Hypothalamus (tissue), 51 donors: Measurements from ENCODE around the gene SSH3.

Experiments used
- DNase-seq, 51 donors: peaks; one replicate each; lab custom pipeline; 2025; lab: John Stamatoyannopoulos, UW

The SSH3 gene

DNA sequence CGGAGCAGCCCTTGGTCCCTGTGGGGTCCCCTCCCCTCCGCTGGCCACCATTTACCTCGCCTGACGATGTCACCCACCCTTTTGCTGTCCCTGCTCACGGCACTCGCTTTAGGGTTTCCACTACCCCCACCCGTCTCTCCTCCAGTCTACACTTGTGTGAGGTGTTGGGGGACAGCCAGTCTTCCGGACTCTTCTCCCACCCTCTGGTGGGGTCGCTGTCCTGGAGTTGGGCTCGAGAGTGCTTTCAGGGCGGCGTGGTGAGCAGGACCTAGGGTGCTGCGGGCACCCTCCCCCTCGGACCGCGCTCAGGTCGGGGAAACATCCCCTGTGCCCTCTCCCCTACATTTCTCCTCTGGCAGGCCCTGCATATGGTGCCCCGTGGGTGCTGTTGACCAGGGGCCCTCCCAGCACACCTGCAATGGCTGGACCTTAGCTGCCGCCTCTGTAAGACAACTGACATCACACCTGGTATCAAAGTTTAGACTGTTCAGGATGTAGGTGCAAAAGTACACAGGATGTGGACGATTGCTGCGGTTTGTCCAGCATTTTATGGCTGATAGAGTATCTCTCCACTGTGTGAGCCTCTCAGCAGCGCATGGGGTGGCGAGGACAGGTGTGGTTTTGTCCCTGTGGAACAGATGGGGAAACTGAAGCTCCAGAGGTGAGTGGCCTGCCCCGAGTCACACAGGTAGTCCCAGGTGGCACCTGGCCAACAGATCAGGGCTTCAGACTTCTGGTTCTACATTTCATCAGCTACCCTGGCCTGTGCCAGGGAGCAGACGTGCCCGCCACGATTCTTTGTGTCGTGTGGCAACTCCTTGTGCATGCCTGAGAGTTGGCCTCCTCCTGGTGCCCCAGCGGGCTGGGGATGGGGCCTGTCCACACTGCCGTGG lies 35.9 kb upstream of the SSH3 start:
- DNase-seq: peak in 1 of 51 donors; percentile 40

DNA sequence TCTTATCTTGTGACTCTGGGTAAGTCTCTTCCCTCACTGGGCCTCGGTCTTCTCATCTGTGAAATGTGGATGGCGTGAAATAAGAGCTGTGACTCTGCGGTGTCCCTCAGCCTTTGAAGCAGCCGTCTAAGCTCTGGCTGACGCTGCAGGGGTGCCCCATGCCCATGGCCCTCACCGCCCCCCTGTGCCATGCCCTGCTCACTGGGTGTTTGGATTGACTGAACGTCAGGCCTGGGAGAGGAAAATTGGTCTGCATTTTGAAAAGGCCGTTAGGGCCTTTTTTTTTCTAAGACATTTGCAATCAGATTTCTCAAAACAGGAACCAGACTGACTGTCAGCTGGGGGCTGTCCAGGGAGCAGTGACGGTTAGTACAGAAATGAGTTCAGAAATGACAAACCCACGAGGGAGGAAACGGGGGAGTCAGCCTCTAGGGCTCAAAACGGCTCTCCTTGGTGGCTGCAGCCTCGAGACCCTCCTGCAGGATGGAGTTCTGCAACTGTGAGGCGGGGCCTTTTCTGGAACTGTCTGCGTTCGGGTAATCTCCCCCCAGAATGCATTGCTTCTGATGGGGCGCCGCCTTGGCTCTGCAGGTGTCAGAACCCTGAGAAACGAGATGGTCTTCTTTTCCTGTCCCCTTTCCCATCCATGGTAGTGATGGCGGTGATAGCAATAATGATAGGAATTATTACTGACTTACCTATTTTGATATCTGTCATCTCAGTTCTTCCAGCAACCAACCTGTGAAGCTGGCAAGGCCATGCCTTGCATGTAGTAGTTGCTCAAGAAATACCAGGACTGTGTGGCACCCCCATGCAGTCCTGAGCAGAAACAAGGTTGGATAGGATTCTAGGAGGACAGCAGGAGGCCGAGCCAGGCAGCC lies 35.0 kb upstream of the SSH3 start:
- no peak for DNase-seq

DNA sequence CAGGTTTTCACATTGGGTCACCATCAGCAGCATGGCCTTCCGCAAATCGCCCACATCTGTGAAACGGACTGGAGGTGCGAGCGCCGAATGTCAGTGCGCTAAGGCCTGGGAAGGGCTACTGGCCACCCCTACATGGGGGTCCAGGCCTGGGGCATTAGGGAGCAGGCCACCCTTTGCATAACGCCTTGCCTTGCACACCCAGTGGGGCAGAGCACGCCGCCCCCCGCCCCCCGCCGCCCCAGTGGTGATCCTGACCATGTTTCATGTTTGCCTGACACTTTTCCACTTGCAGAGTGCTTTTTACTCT lies 34.4 kb upstream of the SSH3 start:
- DNase-seq: no peak

DNA sequence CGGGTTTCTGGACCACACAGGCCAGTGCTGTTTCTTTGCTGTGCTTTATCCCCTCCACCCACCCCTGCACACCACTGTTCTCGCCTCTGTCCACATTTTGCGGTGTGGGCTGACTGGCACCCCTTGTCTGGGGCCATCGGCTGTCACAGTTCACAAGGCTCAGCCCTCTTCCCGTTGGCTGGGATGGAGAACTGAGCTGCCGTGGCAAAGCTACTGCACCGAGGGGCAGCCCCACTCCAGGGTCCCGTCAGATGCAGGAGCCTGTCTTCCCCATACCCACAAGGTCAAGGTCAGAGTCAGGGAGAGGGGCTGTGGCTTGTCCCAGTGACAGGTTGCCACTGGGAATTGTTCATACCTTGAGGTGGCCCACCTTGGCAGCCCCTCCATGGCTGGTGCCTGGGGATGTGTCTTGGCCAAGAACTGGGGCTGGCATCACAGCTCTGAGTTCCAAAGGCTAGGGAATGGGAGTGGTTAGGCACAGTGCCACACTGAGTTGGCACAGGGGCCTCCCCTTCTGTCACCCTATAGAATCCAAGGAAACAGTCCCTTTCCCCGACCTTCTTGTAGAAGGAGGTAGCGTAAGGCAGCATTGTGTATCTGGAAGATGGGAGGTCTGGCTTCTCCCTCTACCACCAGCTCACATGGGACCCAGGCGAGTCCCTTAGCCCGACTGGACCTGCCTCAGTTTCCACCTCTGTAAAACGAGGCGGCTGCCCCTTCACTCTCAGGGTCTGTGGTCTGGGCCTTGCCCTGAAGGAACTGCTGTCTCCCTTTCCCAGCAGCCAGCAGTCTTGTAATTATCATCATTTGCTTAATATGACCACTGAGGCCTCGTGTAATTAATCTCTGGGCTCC lies 33.7 kb upstream of the SSH3 start:
- DNase-seq: no peak

DNA sequence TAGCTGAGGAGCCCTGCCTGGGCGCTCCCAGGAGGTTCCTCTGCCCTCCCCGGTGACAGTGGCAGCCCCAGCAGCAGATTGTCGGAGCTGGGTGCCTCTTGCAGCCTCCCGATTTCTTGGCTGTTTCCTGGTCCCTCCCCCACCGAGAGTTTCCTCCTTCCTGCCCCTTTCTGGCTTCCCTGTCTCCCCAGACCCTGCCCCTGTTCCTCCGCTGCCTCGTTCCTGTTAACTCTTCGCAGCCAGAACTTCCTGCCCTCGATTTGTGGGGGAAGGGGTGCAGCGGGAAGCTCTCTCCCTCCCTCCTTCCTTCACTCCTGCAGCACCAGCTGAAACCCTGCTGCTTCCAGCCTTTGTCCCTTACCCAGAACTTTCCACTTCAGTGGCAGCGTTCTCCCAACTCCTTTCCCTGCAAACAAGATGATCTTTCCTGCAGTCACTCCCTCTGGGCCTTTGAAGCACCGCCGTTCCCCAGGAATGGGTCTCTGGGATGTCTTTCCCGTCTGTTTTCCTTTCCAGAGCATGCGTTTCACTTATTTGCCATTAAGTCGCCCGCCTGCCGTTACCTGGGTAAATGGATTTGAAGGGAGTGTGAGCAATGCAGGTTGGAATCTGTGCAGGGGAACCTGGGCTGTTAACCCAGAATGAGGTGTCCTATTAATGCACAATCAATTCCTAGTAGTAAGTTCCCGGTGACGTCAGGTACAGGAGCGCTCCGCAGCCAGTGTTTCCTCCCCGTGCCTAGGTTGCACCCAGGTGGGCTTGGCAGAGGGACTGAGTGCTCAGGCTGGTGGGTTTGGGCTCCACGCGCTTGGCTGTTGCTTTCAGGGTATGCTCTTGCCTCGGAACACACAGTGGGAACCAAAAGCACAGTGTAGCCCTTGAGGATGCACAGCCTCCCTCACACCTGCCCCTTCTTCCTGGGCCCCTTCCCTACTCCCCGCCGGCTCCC lies 32.8 kb upstream of the SSH3 start:
- peak in 9 of 51 donors; percentile 21 to 49 (median 34) for DNase-seq

DNA sequence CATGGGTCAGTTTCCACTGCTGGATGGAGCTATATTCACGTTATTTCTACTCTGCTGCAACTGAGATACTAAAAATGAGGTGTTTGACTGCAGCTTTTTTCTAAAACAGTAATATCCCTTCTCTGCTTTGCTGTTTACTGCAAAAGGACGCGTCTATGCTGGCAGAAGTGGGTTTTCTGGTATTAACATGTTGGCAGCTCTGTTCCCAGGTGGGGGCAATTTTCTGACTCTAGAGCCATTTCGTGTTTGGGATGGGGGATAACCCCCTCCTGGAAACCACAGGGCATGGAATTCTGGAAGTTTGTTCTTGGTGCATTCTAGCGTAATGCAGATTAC lies 32.2 kb upstream of the SSH3 start:
- DNase-seq: no peak

DNA sequence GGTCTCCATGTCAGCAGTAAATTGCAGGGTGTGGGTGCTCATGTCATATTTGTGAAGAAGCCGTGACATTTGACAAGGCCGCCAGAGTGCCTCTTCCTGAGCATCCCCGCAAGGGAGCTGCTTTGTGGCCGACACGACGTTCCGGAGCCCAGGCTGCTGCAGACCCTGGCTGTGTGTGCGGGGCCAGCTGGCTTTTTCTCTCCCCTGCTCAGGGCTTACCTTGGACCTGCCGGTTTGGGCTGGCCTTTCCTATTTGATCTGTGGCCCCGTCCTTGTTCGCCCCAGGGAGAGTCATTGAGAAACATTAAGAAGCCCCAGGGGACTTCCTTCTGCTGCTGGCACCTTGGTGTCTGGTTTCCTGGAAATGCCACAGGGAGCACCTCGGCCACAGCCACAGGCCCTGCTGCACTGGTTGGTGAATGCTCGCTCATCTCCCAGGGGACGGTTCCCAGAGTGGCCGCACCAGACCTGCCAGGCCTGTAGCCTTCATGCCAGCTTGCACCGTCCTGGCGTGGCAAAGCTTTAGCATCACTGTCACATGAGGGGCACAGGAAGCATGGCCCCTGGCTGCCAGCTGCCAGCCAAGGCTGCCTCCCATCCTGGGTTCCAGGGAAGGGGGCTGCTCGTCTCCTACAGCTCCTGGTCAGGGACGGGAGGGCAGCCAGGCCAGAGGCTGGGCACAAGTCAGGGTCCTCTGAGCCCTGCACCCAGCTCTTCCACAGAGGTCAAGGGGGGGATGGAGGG lies 31.6 kb upstream of the SSH3 start:
- peak in 1 of 51 donors; percentile 31 for DNase-seq

DNA sequence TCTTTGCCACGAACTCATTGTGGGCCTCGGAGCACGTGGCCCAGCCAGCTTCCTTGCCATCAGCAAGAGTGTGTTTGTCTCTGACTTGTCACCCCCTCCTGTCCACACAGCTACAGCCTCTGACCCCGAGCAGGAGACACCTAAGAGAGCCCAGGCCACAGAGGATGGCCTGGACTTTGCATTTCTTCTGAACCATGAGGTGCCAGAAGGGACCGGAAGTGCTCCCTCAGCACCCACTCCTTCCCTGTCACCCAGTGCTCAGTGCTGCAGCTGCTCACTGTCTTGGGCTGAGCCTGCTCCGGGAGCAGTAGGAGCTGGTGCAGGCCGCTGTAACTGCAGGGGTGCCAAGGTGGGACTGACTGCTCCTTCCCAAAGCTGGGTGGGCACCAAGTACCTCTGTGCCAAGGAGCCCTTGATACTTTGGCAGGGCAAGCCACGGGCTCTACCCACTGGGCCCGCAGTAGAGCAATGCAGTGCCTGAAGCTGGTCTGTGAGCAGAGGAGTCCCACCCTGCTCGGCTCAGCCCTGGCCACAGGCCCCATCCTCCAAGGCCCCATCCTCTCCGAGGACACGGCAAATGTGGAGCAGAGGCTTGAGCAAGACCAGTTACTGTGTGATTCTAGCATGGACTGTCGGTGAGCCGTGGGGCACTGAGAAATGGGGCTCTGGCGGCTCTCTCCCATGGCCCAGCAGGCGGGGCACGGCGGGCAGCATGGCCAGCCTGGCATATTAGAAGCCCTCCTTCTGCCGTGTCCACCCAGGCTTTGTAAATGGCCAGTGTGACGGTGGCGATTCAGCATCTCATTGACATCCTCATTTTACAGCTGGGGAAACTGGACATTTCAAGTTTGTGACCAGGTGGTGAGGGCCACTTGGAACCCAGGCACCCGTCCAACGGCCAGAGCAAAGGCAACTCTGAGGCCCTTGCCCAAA lies 30.7 kb upstream of the SSH3 start:
- DNase-seq: no peak

DNA sequence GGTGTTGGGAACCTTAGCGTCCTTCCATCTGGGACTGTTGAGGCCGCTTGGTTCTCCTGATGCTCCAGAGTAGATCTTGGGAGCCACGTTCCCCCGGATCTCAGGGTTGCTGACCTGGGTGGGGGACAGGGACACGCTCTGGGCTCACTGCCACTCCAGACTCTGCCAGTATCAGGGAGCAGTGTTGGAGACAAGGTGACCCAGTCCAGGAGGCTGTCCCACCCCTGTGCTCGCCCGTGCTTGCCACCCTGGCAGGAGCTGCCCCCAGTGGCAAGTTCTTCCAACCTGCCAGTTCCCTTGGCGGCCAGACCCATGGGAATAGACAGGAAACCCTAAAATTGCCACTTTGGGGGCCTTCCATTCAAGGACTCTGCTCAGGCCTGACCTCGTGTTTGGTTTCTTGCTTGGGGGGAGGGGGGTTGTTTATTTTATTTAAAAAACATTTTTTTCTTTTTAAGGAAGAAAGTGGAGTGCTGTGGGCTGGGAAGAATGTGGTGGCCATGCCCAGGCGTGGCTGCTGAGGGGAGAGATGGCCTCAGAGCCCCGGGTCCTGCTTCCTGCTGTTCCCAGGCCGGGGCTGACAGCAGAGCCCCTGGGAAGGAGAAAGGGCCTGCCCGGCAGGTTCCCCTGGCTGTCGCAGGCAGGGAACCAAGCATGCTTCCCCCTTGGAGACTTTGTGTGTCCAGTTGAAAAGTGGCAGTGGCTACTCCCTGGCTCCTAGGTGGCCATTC lies 29.9 kb upstream of the SSH3 start:
- DNase-seq: no peak

DNA sequence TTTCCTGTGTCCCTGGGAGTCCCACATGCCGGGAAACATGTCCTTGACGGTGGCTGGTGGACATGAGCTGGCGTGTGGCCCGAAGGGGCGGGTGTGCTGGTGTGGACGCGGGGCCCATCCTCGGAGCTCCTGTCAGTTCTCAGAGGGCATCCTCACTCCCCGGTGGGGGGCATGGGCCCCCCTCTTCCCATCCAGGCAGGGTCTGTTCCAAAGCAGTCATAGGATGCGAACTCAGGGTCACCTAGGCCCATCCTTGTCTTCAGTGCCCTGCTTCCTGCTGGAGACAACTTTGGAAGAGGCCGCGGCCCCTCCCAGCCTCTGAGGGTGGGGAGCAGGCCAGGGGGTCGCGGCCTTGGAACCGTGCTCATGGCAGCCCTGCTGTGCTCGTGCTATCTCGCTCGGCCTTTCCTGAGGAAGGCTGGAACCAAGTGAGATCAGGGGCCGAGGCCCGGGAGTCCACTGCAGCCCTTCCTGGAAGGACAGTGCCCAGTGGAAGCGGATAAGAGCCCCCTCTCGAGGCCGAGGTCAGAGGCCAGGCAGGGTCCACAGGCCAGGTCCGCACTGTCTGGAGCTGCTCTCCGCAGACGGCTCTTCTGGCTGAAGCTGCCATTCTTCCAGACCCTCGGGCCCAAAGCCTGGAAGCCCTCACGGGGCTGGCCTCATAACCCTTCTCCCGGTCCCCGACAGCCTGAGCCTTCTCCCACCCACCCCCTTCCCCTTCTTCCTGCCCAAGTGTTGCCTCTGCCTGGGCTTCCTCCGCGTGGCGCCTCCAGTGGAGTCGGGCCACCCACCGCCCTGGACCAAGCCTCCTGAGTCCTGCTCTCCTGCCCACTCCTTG lies 28.3 kb upstream of the SSH3 start:
- DNase-seq: no peak

DNA sequence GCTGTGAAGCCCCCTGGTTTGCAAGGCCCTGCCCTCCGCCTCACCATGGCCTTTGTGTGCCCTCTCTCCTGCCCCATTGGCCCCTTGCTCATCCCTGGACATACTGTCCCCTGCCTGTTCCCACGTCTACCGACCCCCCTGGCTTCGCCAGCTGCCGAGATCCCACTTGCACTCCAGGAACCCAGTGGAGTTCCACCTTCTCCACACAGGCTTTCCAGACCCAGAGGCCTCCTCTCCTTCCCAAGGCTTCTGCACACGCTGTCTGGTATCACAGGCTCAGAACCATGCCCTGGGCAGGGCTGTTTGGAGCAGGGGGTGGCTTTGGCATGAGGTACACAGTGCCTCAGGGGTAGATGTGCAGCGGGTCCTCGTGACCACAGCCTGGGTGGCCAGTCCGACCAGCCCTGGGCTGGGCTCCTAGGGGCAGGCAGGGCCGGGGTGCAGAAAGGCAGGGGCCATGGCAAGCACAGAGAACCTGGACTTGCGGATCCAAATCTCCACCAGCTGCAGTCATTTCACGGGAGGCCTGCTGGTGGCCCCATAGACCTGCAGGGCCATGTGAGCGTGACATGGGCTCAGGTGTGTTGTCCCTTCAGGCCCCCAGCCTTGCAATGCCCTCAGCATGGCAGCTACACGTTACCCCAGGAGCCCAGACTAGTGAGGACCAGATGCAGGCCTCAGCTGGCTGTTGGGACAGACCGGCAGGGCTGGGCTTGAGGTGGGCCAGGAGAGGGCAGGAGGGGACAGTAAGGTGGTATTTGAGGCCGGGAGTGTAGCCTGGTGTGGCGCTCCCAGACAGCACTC lies 27.5 kb upstream of the SSH3 start:
- no peak for DNase-seq

DNA sequence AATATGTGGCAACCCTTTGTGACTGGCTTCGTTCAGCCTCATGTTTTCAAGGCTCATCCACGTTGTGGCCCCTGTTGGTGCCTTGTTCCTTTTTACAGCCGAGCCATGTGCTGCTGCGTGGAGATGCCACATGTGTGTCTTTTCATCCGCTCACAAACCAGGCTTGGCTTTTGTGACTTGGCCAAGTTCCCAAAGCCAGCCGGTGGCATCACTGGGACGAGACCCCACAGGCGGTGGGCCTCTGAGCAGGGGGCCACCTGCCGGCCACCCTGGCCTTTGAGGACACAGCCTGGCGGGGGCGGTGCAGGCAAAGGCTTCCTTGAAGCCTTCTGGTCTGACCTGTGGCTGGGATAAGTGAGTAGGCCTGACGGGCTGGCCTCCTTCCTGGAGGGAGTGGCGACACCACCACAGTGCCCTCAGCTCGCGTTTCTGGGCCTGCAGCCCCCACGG lies 26.5 kb upstream of the SSH3 start:
- DNase-seq: peak in 1 of 51 donors; percentile 24

DNA sequence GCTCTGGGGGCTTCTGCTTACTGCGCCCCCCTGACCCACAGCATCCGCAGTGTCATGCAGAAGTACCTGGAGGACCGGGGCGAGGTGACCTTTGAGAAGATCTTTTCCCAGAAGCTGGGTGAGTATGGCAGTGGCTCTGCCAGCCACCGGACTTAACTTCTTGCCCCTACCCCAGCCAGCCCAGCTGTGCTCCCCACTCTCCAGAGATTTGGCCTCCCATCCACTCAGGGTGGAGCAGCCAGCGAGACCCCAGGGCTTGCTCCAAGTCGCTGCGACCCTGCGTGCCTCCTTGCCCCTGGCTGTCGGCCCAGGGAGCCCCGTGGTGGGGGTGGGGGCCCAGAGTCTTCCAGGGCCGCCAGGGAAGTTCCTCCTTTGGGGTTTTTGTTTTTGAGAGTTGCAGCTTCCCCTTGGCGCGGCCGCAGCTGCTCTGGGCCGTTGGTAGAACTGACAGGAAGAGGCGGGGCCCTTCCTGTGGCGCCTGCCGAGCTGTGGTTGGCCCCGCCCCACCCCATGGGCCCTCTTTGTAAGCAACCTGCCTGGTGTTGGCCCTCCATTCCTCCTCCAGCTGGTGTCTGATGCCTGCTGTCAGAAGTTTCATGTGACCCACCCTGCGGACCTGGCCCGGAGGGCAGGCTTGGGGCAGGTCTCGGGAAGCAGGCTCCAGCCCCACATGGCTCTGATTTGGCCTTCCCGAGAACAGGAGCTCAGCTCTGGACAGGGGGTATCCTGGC lies 25.9 kb upstream of the SSH3 start:
- DNase-seq: peak in 27 of 51 donors; percentile 28 to 66 (median 43)

DNA sequence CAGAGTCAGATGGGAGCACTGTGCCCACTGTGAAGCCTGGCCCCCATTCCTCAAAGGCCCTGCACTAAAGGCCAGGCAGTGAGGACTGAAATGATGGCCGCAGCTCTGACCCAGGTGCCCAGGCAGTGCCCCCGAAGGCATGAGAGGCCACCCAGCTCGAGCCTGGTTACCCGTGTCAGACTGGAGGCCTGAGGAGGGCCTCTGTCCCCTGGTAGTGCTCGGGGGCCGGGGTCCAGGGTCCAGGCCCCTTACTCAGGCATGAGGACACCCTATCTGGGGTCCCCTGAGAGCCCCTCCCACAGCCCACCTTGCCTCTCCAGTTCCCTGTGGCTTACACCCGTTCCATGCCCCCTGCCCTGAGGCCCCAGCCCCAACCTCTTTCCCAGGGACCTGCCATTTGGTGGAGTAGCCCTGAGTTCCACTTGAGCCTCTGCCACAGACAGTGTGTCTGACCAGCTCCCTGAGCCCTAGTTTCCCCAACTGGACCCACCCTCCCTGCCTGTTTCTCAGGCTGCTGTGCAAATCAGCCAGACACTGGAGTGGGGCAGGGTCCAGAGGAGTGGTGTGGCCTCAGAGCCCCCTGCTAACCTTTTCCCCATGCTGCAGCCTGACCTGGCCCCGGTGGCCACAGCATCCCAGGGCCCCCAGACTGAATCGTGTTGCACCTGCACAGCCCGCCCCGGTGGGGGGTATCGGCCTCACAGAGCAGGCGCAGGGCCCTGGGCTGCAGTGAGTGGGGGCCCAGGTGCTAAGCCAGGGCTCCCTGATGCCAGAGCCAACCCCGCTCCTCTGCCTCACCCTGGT lies 25.0 kb upstream of the SSH3 start:
- DNase-seq: no peak
